ENCODE measurements around the gene TP53TG3D.
"Not testable (repeated sequence)": the region's sequence is repeated elsewhere in the genome, so short reads cannot be mapped to it uniquely, and the experiment has no call there.

DNA sequence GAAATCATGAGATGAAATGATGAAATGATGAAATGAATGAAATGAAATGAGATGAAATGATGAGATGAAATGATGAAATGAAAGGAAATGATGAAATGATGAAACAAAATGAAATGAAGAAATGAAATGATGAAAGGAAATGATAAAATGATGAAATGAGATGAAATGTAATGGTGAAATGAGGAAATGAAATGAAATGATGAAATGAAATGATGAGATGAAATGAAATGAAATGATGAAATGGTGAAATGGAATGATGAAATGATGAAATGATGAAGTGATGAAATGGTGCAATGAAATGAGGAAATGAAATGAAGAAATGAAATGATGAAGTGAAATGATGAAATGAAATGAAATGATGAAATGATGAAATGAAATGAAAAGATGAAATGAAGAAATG, 29.9 kb downstream of the TP53TG3D start:
- not testable (repeated sequence) for TF ChIP-seq EZH2 (IDR thresholded peaks at IDR 0.05); POLR2AphosphoS5 (IDR thresholded peaks at IDR 0.05; ENCODE audit: borderline replicate concordance, low read depth, low read length); FOXP2 (optimal IDR thresholded peaks at IDR 0.05; ENCODE audit: control extremely low read depth, extremely low read length, insufficient read depth)

Measured in SK-N-MC (cell line).